Measurements from ENCODE around the gene PALB2.

The PALB2 gene

DNA sequence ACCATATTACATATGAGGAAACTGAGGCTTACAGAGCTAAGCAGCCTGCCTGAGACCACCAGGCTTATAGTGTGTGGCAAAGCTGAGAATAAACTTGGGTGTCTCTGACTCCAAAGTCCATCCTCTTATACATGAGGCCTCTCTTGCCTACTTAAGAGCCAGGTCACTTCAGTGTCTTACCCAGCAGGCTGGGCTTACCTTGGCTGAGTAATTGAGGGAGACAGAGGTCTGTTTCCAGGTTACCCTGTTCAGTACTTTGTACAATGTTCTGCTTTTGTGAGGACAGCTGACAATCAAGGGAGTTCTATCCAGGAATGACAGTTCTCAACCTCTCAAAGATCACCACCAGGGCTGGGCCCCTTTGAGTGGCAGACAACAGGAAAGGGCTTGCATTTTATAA is 59.3 kb downstream of the PALB2 start:
- DNase-seq (ENCODE audit: low spot score), result no peak

DNA sequence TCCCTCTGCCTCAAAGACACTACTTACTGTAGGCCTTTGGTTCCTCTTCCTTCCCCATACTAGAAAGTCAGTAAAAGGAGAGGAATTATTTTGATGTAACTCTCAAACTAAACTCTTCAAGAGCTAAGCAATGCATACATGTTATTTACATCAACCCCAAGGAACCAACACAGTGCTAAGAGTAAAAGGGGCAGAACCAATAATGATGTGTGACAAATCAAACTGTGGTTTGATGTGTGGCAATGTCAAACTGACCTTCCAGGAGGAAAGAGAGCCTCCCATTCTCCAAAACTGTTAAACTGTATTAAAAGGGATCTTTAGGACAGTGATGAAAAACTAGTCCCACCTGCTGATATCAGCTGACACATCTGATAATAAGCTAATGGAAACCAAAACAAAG is 60.7 kb downstream of the PALB2 start:
- no peak for DNase-seq (ENCODE audit: low spot score)

DNA sequence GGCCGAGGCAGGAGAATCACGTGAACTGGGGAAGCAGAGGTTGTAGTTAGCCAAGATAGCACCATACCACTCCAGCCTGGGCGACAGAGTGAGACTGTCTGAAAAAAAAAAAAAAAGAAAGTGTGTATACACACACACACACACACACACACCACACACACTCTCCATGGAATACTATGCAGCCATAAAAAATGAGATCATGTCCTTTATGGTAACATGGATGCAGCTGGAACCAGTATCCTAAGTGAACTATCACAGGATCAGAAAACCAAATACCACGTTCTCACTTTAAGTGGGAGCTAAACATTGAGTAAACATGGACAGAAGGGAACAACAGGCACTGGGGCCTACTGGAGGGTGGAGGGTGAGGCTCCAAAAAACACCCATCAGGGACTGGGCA is 61.7 kb downstream of the PALB2 start:
- no peak for DNase-seq (ENCODE audit: low spot score)

DNA sequence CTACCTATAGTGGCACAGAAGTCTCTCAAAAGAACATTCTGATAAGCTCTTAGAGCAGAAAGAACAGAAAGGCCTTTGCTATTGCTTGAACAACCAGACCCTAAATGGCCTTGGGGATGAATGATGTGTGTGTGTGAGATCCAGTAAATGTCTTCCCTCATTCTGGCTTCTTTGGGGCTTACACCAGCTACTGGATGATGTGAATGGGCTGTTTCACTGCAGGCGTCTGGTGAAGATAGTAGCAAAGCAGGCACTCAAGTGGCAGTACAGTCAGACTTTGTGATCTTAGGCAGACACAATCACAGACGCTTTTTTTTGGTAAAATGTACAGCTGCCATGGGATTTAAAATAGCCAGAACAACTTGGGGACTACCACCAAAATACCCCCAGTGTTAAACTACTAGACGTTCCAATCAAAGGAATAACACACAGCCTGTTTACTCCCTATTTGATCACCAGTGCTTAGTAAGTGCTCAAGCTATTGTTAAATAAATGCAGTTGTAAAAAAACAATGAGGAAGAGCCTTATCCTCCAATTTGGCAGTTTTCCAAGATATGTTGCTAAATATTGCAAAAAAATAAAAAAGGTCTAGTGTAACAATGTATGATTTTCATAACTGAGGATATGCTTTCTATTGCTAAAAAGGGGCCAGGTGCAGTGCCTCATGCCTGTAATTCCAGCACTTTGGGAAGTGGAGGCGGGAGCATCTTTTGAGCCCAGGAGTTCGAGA is 62.8 kb downstream of the PALB2 start:
- no peak for DNase-seq (ENCODE audit: low spot score)

DNA sequence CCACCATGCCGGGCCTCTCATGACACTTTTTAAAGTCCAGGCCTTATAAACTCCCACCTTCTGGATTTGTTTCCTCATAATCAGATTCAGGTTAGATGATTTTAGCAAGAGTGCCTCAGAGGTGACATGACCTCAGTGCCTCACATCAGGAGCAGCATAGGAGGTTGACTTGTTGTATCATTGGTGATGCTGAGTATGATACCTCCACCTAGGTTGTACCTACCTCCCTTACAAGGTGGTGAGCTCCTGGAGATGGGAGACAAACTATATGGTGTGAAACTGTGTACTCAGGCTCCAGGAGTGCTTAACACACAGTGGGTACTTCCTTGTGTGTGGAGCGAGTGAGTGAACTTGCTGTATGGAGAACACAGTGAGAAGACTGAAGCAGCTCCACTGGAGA is 63.6 kb downstream of the PALB2 start:
- no peak for DNase-seq (ENCODE audit: low spot score)

DNA sequence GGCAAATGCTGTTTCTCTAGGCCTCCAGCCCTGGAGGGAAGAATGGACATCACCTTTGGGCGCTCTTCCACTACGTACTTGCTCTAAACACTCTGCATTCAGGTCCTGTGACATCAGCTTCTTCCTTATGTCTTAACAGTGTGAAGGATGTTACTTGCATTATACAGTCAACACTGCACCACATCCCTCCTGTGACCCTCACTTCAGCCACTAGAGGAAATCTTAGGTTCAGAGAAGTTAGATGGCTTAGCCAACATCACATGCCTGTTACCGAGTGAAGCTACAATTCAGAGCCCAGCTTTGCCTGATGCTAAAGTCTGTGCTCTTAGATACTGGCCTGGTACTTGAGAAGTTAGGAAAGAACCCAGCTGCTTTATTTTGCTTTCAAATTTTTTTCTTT is 65.3 kb downstream of the PALB2 start:
- DNase-seq (ENCODE audit: low spot score), result no peak

DNA sequence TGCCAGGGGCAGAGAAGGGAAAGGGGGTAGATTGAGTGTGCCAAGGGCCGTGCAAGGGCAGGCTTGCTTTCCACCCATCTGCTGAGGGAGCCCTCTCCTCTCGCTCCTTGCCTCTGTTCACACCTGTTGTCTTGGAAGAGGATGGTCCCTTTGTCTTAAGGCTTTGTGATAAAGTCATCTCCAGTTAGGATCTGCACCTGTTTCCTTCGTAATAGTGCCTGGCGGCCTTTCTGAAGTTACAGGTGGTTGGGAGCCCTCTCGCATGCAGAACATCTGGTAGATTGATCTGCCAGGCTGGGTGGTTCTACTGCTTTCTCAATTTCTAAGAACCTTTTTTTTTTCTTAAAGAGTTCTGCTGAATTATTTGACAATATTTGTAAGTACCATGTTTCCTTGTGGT is 67.3 kb downstream of the PALB2 start:
- no peak for DNase-seq (ENCODE audit: low spot score)

DNA sequence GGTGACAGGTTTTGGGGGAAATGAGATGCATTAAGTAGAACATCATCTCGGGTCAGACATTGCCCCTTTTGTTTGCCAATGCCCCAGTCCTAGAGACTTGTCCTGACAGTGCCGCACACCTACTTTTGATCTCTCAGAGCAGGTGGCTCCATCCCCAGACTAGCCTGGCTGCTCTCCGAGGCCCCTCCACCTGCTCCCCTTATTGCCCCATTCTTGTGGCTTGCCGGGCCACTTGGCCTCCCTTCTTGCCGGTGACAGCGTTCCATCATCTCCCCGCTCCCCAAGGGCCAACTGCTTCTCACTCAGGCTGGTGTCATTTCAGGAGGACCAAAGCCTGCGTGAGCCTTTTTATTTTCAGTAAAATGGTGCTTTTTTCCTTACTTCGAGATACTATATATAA is 68.7 kb downstream of the PALB2 start:
- DNase-seq (ENCODE audit: low spot score), result no peak

DNA sequence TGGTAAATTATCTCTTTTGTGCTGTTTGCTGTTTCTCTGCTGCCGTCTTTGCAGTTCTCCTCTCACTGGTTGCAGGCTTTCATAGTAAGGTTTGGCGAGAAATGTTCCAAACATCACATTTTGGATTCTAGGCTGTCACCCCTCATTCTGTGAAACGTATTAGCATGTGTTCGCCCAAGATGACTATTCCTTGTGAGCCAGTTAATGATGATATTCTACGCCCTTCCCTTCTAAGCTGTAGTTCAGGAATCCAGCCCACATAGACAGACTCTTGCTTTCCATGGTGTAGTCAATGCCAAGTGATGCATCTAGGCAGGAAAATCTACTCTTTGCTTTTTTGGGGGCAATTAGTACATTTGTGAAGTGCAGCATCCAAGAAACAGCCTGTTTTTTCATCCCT is 69.2 kb downstream of the PALB2 start:
- DNase-seq (ENCODE audit: low spot score), result no peak

DNA sequence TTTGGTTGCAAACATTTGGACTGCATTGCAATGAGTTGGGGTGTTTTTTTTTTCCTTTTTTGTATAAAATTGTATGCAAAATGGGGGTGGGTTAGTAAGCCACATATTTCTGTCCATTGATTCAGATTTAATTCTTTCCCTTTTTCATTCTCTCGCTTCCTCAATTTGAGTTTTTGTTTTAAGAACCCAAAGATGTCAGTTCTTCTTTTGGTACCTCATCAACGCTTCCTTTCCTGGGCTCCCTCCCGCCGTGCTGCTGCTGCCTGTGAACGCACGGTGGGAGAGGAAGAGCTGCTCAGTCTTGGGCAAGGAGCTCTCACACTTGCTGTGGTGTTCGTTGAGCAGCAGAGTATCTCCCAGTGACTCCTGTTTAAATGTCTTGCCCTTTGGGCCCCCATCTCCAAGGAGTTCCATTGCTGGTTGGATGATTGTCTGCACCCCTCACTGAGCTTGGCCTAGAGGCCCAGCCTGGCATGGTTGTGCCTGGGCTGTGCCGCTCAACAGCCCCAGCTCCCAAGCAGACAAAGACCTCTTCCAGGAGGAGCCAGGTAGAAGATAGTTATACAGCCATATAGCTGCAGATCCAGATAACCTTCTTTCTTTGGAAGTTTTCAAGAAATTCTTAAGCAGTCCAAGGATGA is 70.0 kb downstream of the PALB2 start:
- no peak for DNase-seq (ENCODE audit: low spot score)

DNA sequence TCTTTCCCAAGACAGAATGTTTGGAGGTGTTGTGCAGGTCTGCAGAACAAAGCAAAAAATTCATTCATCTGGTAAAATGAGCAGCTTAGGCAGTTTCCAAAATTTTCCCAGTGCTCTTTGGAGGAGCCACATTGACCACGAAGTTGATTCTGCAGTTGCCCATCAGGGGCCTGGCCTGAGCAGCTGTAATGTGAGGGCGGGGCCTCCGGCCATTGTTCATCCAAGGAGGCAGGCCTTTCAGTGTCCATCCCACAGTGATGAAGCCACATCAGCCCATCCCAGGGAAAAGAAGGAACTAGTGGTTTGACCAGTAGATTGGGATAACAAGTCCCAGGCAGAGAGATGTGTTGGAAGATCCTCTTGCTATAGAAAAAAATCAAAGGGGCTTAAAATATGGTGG is 73.5 kb downstream of the PALB2 start:
- no peak for DNase-seq (ENCODE audit: low spot score)

DNA sequence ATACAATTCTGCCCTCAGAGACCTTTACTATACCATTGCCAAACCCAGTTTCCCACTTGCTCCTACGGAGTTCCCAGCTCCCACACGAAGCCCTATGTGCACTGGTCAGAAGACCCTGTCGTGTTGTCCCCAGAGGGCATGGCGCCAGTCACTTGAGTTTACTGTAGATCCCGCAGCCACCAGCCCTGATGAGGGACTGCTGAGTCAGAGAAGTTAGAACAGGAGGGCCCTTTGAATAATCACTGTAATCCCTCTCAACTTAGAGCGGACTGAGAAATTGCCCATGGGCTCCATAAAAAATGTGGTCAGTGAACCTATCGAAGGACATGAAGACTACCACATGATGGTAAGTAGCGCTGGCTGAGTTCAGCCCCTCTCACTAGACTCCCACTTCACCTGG is 74.4 kb downstream of the PALB2 start:
- DNase-seq (ENCODE audit: low spot score), result no peak

DNA sequence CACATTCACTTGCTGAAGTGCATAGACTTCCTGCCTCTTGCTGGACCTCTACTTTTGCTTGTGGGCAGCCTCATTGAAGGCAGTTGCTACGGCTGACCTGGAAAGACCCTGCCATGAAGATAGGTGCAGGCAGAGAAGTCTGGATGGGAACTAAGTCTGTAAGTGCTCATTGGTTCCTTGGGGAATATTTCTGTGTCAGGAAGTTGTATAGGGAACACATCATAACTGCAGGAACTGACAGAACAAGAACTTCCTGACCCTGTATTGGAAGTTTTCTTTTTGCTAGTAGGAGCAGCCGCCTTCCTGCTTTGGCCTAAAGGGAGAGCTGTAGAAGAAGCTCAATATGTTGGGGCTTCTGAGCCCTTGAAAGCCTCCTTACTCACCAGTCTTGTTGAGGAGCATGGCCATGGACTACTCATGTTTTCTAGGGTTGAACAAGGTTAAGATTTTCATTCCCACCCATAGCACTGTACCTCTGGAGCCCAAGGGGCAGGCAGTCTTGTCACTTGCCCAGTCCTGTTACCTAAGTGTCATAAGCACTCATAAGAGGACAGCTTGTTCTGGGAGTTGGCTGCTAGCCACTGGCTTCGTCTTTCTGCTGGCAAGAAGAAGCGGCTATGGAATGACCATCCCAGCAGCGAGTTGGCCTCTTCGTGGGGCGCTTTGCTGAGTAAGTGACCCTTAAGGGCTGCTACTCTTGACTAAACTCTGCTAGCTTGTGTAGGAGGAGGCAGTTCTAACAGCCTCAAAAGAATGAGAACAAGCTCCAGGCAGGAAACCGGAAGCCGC is 76.3 kb downstream of the PALB2 start:
- DNase-seq (ENCODE audit: low spot score), result no peak

DNA sequence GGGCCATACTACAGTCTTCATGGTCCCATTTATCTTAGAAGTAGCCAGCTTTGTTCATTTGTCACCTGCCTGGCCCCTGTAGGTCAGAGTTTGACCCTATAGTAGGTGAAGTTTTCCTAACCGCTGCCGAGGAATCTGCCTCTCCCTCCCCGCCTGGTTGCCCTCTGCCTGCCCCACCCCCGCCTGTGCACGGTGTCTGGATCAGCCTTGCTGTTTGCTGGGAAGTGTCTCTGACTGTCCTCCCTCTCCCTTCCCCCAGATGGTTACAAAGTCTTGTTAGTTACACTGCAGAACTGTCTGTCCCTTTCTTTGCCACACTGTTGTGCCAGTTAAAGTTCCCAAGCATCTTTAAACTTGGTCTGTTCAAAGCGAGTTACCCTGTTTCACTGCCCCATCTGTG is 77.9 kb downstream of the PALB2 start:
- no peak for DNase-seq (ENCODE audit: low spot score)

DNA sequence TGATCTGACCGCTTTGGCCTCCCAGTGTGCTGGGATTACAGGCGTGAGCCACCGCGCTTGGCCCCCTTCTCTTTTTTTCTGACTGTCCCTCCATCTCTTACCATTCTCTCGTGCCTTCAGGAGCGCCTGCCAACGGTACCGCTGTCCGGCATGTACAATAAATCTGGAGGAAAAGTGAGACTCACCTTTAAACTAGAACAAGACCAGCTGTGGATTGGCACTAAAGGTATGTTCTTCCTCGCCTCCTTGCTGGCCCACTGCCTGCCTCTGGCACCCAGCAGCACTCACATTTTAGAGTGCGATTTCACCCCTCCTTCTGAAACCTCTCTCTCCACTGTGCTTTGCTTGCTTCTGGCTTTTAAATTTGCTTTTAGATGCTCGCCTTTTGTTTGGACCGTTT is 78.6 kb downstream of the PALB2 start:
- no peak for DNase-seq (ENCODE audit: low spot score)

DNA sequence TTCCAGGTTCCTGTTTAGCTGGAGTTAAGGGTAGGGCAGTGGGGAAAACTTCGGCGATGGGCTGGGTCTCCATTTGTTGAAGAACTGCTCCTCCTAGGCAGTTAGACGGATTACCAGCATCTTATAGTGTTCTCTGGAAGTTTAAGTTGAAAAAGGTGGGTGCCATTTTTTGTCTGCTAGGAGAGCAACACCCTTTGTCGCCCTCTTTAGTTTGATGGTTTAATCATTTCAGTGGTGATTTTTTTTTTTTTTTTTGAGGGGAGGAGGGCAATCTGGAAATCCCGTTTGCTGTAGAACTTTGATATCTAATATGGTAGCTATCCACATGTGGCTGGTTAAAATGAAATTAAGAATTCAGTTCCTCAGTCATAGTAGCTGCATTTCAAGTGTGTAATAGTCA is 79.5 kb downstream of the PALB2 start:
- DNase-seq (ENCODE audit: low spot score), result no peak

DNA sequence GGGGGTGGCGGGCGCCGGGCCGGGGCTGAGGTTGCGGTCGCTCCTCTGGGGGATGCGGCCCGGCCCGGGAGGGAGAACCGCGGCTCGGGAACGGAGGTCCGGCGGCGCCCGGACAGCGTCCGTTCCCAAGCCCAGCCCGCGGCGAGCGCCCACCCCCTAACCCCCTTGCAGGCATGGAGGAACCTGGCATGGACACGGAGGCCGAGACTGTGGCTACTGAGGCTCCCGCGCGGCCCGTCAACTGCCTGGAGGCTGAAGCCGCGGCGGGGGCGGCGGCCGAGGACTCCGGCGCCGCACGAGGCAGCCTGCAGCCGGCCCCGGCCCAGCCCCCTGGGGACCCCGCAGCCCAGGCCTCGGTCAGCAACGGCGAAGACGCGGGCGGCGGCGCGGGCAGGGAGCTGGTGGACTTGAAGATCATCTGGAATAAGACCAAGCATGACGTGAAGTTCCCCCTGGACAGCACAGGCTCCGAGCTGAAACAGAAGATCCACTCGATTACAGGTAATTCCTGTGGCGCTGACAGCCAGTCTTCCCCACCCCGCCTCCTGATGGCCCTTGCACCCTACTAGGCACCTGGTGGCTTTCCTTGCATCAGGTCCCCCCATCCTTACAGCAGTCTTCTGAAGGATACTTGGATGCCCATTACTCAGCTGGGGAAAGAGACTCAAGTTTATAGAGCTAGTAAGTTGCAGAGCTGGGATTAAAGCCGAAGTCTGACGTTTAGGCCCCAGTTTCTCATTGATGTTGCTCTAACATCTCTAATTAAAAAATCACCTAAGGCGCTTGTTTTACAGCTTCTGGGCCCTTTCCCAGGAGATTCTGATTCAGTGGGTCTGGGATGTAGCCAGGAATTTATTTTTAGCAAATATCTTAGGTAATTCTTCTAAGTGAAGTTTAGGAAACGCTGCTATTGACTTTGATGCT is 83.1 kb downstream of the PALB2 start:
- no peak for DNase-seq (ENCODE audit: low spot score)

DNA sequence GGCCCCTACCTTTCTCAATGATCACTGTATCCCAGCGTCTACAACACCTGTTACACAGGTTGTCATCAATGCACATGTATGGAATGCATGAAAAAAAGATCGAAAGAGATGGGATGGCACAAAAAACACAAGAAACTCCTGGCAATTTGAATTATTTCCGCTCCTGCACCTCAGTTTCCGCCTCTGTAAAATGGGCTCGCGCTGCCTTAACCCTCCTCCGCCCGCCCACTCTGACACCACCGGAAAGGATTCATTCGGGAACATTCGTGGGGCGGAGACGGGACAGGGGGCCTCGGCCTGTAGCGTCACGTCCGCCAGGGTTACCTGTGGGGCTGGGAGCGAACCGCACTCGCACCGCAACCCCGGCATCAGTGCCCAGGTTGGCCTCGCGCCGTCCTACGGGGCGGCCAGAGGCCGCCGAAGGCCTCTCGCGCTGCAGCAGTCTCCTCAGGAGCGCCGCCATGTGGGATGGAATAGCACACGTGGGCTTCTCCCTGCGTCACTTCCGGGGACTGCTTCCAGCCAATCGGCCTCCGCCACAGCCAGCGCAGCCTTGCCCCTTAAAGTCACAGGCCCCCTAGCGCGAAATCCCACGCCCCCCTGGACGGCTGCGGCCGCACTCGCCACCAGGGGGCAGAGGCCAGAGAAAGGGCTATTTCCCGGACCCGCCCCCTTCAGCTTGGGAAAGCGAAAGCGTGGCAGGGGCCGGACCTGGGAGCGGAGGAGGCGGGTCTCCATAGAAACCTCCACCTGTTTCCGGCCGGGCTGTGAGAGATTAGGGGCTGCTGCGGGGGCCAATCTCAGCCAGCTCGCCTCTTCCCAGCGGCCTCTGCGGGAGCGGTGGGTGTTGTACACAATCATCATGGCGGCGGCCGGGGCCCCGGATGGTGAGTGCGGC is 84.0 kb downstream of the PALB2 start, which contains the start of the genes EARS2 and UBFD1:
EARS2 (minus strand) TSS at position 470 of the 898 bp plus-strand sequence; CDS start at position 463, 7 bp downstream.
UBFD1 (plus strand) TSS at position 847 of the 898 bp plus-strand sequence; CDS start at position 863, 16 bp downstream.
- peak; percentile 97 for DNase-seq (ENCODE audit: low spot score)

DNA sequence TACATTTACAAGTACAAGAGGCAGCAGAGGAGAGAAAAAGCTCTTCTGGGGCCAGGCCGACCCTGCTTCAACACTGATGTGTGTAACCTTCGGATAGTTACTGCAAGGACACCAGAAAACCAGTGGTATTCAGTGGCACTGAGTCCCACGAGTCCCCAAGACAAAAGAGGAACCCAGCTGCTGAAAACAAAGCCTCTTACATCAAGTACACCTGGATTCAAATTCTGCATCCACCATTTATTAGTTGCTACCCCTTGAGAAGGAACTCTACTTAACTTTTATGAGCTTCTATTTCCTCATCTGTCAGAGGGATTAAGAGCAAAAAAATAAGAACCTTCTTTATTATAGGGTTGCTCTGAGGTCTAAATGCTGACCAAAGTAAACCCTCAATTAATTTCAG is 86.6 kb downstream of the PALB2 start:
- no peak for DNase-seq (ENCODE audit: low spot score)
